Measurements from ENCODE around the gene PSTK.

Gene PSTK, protein sequence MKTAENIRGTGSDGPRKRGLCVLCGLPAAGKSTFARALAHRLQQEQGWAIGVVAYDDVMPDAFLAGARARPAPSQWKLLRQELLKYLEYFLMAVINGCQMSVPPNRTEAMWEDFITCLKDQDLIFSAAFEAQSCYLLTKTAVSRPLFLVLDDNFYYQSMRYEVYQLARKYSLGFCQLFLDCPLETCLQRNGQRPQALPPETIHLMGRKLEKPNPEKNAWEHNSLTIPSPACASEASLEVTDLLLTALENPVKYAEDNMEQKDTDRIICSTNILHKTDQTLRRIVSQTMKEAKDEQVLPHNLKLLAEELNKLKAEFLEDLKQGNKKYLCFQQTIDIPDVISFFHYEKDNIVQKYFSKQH

DNA sequence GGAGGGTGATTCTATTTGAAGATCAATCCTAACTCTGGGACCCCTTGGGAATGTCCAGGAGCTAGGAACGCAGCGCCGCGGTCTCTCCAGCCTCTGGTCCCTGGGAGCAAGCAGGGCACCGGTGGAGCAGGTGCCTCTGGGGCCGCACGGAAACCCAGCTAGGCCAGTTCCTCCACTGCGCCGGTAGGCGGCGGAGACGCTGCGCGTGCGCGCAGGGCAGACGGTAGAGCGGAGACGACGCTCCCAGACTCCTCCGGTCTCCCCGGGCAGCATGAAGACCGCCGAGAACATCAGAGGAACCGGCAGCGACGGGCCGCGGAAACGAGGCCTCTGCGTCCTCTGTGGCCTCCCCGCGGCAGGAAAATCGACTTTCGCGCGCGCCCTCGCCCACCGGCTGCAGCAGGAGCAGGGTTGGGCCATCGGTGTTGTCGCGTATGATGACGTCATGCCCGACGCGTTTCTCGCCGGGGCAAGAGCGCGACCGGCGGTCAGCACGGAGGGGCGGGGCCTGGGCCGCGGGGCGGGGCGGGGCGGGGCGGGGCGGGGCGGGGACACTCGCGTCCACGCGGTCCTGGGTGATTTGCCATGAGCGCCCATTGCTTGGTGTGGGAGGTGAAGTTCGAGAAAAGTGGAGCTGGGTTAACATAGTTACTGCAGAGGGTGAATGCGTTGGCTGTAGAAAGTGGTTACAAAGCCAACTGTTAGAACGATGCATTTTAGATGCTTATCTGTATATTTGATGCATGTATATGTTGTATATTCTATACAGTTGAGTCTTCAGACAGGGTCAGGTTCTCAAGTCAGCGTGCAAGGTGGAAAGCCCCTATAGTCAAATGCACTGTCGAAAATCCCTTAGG is at the start of gene PSTK:
TSS of gene PSTK (plus strand) at position 193 of the 857 bp plus-strand sequence. CDS start at position 272, 79 bp downstream.
- H3K27me3 ChIP-seq: no peaks in the 10 kb centered on the region
- H3K9me3 ChIP-seq: no peaks in the 10 kb centered on the region
- H3K4me3 ChIP-seq: peak within 1 kb of the TSS; percentile 73
- no peak for TF ChIP-seq Cebpa-rat (IDR thresholded peaks at IDR 0.05)
- peaks cover 24% of the 10 kb centered on the region for H3K36me3 ChIP-seq
- no peaks in the 10 kb centered on the region for H4K20me1 ChIP-seq
- H3K9ac ChIP-seq: peak within 1 kb of the TSS; percentile 89
- peaks cover 22% of the 10 kb centered on the region for H3K4me1 ChIP-seq
- H3K27ac ChIP-seq: peak within 1 kb of the TSS; percentile 93
- H3K4me2 ChIP-seq: peak within 1 kb of the TSS; percentile 93

DNA sequence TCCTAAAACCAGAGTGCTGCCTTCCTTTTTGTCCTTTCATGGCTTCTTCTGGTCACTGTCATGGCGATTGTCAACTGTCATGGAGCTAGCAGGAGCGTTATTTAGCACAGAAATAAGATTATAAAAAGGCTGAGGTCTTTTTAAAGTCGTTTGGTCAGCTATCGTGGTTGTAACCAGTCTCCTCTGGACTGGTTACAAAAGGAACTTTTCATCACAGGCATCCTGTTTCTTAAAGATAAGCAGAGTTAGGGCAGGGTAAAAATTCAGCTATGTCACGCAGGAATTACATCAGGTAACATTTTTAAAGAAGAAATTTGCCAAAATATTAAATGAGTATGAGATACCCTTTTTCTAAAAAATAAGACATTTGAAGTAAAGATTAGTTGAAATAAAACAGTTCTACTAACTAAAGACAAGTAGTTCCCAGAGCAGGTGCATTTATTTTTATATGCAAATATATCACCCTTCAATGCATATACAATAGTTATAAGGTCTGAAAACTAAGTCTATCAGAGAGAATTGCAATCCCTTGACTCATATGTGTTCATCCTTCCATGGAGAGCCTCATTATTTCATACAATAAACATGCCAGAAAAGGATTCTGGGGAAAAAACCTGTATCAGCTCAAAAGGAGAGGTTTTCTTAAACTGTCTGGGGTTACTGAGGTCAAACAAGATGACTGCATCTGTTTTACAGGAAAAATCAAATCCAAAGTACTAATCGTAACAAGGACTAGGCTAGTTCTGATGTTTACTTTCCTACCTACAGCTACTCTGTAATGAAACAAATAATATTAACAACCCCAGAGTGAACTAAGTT is 48.9 kb upstream of the PSTK start:
- H3K27me3 ChIP-seq: no peaks in the 10 kb centered on the region
- H3K4me2 ChIP-seq: no peak overlapping the region
- no peak overlapping the region for H3K4me3 ChIP-seq
- H3K36me3 ChIP-seq: peaks cover 43% of the 10 kb centered on the region
- no peak overlapping the region for H3K9ac ChIP-seq
- TF ChIP-seq Cebpa-rat (IDR thresholded peaks at IDR 0.05): no peak
- H4K20me1 ChIP-seq: no peaks in the 10 kb centered on the region
- no peak overlapping the region for H3K27ac ChIP-seq
- H3K9me3 ChIP-seq: peaks cover 10% of the 10 kb centered on the region
- no peaks in the 10 kb centered on the region for H3K4me1 ChIP-seq

DNA sequence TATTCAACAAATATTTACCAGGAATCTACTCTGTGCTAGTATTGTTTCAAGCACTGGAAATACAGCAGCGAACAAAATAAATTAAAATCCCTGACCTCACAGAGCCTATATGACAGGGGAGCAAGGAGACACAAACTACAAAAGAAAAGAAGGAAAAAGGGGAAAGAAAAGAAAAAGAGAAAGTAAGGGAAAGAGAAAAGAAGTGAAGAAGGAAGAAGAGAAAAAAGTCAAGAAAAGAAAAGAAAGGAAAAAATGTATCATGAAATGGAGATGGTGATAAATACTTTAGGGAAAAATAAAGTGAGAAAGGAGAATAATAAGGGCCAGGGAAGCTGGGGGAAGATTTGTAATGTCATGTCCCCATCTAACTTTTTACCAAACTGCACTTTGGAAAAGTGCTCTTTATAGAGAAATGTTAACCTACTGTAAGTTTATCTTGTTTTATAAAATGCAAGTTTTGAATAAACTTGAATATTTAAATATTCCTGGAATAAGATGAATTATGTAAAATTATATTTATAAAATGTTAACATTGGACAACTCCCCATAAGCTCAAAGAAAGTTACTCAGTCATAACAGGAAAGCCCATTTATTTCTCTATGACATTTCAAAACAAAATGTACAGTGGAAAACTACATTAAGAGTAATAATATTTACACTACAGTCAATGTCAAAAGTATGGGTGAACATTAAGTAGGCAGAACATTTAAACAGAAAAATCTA is 40.9 kb upstream of the PSTK start:
- H3K36me3 ChIP-seq: peaks cover 40% of the 10 kb centered on the region
- H3K9me3 ChIP-seq: peaks cover 7% of the 10 kb centered on the region
- H3K4me1 ChIP-seq: no peaks in the 10 kb centered on the region
- H3K27me3 ChIP-seq: no peaks in the 10 kb centered on the region
- H3K9ac ChIP-seq: no peak overlapping the region
- H4K20me1 ChIP-seq: no peaks in the 10 kb centered on the region
- no peak overlapping the region for H3K27ac ChIP-seq
- no peak for TF ChIP-seq Cebpa-rat (IDR thresholded peaks at IDR 0.05)
- no peak overlapping the region for H3K4me2 ChIP-seq
- no peak overlapping the region for H3K4me3 ChIP-seq

DNA sequence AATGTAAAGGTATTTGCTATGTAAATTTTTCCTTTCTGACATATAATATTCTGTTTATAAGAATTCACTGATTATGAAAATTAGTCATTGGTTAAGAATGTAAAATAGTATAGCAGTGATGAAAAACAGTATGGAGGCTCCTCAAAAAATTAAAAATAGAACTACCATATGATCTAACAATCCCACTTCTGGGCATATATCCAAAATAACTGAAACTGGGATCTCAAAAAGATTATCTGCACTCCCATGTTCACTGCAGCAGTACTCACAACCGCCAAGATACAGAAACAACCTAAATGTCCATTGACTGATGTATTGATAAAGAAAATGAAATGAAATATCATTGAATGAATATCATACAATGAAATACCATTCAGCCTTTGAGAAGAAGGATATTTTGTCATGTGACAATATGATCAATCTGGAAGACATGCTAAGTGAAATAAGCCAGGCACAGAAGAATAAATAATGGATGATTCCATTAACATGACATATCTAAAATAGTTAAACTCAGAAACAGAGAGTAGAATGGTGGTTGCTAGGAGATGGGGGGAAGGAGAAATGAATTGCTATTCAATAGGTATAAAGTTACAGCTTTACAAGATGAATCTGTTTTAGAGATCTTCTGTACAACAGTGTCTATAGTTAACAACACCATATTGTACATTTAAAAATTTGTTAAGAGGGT is 40.2 kb upstream of the PSTK start:
- H3K4me3 ChIP-seq: no peak overlapping the region
- H3K4me2 ChIP-seq: no peak overlapping the region
- no peaks in the 10 kb centered on the region for H3K27me3 ChIP-seq
- H3K36me3 ChIP-seq: peaks cover 43% of the 10 kb centered on the region
- no peak overlapping the region for H3K9ac ChIP-seq
- H3K27ac ChIP-seq: no peak overlapping the region
- no peaks in the 10 kb centered on the region for H3K4me1 ChIP-seq
- no peaks in the 10 kb centered on the region for H4K20me1 ChIP-seq
- no peak for TF ChIP-seq Cebpa-rat (IDR thresholded peaks at IDR 0.05)
- peaks cover 7% of the 10 kb centered on the region for H3K9me3 ChIP-seq

DNA sequence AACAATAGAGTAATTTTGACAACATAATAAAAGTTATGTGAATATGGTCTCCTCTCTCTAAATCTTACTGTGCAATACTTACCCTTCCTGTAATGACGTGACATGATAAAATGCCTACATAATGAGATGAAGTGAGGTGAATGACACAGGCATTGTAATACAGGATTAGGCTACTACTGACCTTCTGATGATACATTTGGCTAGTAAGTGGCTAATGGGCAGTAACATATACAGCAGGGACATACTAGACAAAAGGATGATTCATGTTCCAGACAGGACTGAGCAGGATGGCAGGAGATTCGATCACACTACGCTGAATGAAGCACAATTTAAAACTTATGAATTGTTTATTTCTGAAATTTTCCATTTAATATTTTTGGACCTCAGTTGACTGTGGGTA is 30.9 kb upstream of the PSTK start:
- no peak for TF ChIP-seq Cebpa-rat (IDR thresholded peaks at IDR 0.05)
- Histone ChIP-seq H3K36me3 (peaks cover 58% of the 10 kb centered on the region), H3K27ac (no peak overlapping the region)

DNA sequence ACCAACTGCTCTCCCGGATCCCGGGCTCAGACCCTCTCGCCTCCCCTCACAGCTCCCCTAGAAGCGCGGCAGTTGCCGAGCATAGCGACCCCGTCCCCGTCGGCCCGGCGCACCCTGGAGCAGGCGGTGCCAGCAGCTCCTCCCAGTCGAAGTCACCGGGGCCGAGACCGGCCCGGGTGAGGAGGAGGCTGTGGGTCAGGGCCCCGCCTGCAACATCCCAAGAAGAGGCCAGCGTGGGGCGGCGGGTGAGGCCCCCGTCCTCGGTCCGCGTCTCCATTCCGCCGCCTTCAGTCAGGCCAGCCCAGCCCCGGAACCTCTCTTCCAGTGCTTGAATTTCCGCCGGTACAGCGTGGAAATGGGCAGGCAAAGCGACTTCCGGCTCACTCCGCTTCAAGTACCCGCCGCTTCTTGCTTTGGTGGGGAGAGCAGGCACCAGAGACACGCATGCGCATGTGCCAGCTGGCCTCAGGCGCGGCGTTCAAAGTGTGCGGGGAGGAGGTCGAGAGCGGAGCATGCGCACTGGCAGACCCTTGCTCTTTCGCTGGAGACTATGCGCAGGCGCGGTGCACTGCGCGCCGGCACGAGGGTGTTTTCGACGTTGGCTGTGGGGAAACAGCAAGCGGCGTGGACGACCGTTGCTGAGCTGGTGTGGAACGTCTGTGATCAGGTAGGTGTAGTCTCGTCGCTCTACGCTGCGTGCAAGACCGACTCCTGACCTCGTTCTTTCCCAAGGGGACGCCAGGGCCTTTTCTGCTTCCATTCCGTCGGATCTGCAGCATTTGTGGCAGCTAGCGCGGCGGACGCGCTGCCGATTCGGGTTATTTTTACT is 26.1 kb upstream of the PSTK start, which contains the start of gene C10orf88:
TSS of gene C10orf88 (minus strand) at position 326 of the 829 bp plus-strand sequence. CDS start at position 277, 49 bp downstream.
- Histone ChIP-seq H3K27ac (peak within 1 kb of the TSS; percentile 89), H3K36me3 (peaks cover 17% of the 10 kb centered on the region; the same call in 1 of the 2 replicates), H3K4me3 (peak within 1 kb of the TSS; percentile 80), H3K4me2 (peak within 1 kb of the TSS; percentile 94), H4K20me1 (no peaks in the 10 kb centered on the region), H3K4me1 (peaks cover 39% of the 10 kb centered on the region), H3K9ac (peak within 1 kb of the TSS; percentile 90), H3K9me3 (peaks cover 10% of the 10 kb centered on the region; the same call in 1 of the 2 replicates), H3K27me3 (no peaks in the 10 kb centered on the region)
- TF ChIP-seq Cebpa-rat (IDR thresholded peaks at IDR 0.05): no peak

More for the DNA sequence above, 30.9 kb upstream of the PSTK start:
- H3K27me3 ChIP-seq: no peaks in the 10 kb centered on the region
- H3K4me2 ChIP-seq: no peak overlapping the region
- H3K4me3 ChIP-seq: no peak overlapping the region
- H3K9me3 ChIP-seq: no peaks in the 10 kb centered on the region
- H3K9ac ChIP-seq: no peak overlapping the region
- H3K4me1 ChIP-seq: peaks cover 30% of the 10 kb centered on the region
- H4K20me1 ChIP-seq: no peaks in the 10 kb centered on the region

DNA sequence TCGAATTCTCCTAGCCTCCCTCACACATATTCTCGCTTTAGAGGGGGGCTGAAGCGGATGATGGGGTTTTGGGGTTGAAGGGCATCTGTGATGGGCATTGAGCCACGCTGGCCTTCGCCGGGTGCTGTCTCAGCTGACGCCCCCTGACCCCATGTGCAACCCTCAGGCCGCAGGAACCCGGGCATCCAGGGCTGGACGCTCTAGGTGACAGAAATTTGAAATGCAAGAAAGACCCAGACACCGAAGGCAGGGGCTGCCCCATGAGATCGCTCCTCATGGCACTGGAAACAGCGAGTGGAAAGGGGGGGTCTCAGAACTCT is 25.5 kb upstream of the PSTK start:
- Histone ChIP-seq H3K27ac (peak overlapping the region; percentile 42; the same call in 1 of the 2 replicates), H3K4me3 (peak overlapping the region; percentile 80), H3K4me2 (peak overlapping the region; percentile 94)

DNA sequence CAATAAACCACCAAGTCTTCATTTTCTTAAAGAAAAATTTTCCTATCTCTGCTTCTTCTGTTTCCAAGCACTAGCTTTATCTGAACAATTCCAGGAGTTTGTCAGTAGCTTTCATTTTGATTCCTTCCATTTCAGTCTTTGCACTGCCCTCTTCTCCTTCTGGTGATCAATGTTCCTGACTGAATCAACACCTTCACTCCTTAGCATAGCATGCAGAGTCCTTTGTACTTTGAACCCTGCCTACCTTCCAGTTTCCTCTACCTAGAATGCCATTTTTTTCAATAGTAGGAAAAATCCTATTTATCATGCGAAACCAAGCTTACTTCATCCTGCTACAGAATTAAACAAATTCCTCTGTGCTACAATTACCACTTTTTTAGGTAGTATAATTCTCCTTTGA is 24.3 kb upstream of the PSTK start:
- Histone ChIP-seq H3K36me3 (peaks cover 4% of the 10 kb centered on the region; the same call in 1 of the 2 replicates), H3K4me2 (no peak overlapping the region), H3K27ac (no peak overlapping the region), H3K4me1 (peaks cover 34% of the 10 kb centered on the region), H3K4me3 (no peak overlapping the region), H3K9me3 (peaks cover 10% of the 10 kb centered on the region; the same call in 1 of the 2 replicates), H3K27me3 (no peaks in the 10 kb centered on the region), H4K20me1 (no peaks in the 10 kb centered on the region), H3K9ac (no peak overlapping the region)
- TF ChIP-seq Cebpa-rat (IDR thresholded peaks at IDR 0.05): no peak

More for the DNA sequence above, 25.5 kb upstream of the PSTK start:
- Histone ChIP-seq H3K4me1 (peaks cover 39% of the 10 kb centered on the region), H3K27me3 (no peaks in the 10 kb centered on the region), H3K36me3 (peaks cover 11% of the 10 kb centered on the region; the same call in 1 of the 2 replicates), H3K9me3 (peaks cover 10% of the 10 kb centered on the region; the same call in 1 of the 2 replicates), H3K9ac (no peak overlapping the region), H4K20me1 (no peaks in the 10 kb centered on the region)
- TF ChIP-seq Cebpa-rat (IDR thresholded peaks at IDR 0.05): no peak
